ENCODE results near the gene SUGCT. TPM values are rescaled to one million over a fixed set of nuclear protein-coding genes. Genes with fewer than 3 reads are reported as not detected.

SUGCT gene
- total RNA-seq, 1 donor from 2014 or later: 3.1 TPM

GRCh38 chr7:40755438-40755837 lies 620.6 kb downstream of the SUGCT start:
- no peak for DNase-seq (ENCODE audit: extremely low read depth, low read depth, low spot score)

- DNase-seq (ENCODE audit: extremely low read depth, low read depth, low spot score): no peak
Measured at GRCh38 chr7:40757109-40757508, 622.3 kb downstream of the SUGCT start.

GRCh38 chr7:40758590-40758989 lies 623.8 kb downstream of the SUGCT start:
- DNase-seq (ENCODE audit: extremely low read depth, low read depth, low spot score): no peak

- no peak for DNase-seq (ENCODE audit: extremely low read depth, low read depth, low spot score)
Measured at GRCh38 chr7:40760293-40760964, 625.6 kb downstream of the SUGCT start.

- no peak for DNase-seq (ENCODE audit: extremely low read depth, low read depth, low spot score)
Measured at GRCh38 chr7:40760987-40761386, 626.2 kb downstream of the SUGCT start.

- DNase-seq (ENCODE audit: extremely low read depth, low read depth, low spot score): no peak
Measured at GRCh38 chr7:40761762-40762560, 627.2 kb downstream of the SUGCT start.

- DNase-seq (ENCODE audit: extremely low read depth, low read depth, low spot score): no peak
Measured at GRCh38 chr7:40763319-40764287, 628.8 kb downstream of the SUGCT start.

- DNase-seq (ENCODE audit: extremely low read depth, low read depth, low spot score): no peak
Measured at GRCh38 chr7:40765639-40766038, 630.8 kb downstream of the SUGCT start.

GRCh38 chr7:40772096-40772495 lies 637.3 kb downstream of the SUGCT start:
- no peak for DNase-seq (ENCODE audit: extremely low read depth, low read depth, low spot score)

GRCh38 chr7:40773656-40774055 lies 638.9 kb downstream of the SUGCT start:
- no peak for DNase-seq (ENCODE audit: extremely low read depth, low read depth, low spot score)

- no peak for DNase-seq (ENCODE audit: extremely low read depth, low read depth, low spot score)
Measured at GRCh38 chr7:40775877-40776276, 641.1 kb downstream of the SUGCT start.

GRCh38 chr7:40777730-40778312 lies 643.0 kb downstream of the SUGCT start:
- DNase-seq (ENCODE audit: extremely low read depth, low read depth, low spot score): no peak

GRCh38 chr7:40780460-40780859 lies 645.7 kb downstream of the SUGCT start:
- DNase-seq (ENCODE audit: extremely low read depth, low read depth, low spot score): no peak

GRCh38 chr7:40782836-40783235 lies 648.0 kb downstream of the SUGCT start:
- no peak for DNase-seq (ENCODE audit: extremely low read depth, low read depth, low spot score)

GRCh38 chr7:40784176-40784575 lies 649.4 kb downstream of the SUGCT start:
- DNase-seq (ENCODE audit: extremely low read depth, low read depth, low spot score): no peak

- no peak for DNase-seq (ENCODE audit: extremely low read depth, low read depth, low spot score)
Measured at GRCh38 chr7:40786909-40787308, 652.1 kb downstream of the SUGCT start.

- DNase-seq (ENCODE audit: extremely low read depth, low read depth, low spot score): no peak
Measured at GRCh38 chr7:40793132-40793531, 658.3 kb downstream of the SUGCT start.

GRCh38 chr7:40795607-40796006 lies 660.8 kb downstream of the SUGCT start:
- DNase-seq (ENCODE audit: extremely low read depth, low read depth, low spot score): no peak

- no peak for DNase-seq (ENCODE audit: extremely low read depth, low read depth, low spot score)
Measured at GRCh38 chr7:40796723-40797122, 661.9 kb downstream of the SUGCT start.

- no peak for DNase-seq (ENCODE audit: extremely low read depth, low read depth, low spot score)
Measured at GRCh38 chr7:40798613-40799012, 663.8 kb downstream of the SUGCT start.
